Coronary artery (tissue), 2 donors: Measurements from ENCODE around the gene MISP3.

Source experiments
- DNase-seq: peaks from one replicate; pipeline ENCODE4 v3.0.0-alpha.2; 2017; ENCODE audit warnings: low spot score
- H3K27ac ChIP-seq, 2 donors: fragments of 200-600 bp; sonication (generic); one replicate each; pipeline ENCODE4 v1.5.1; 2016 to 2019
- H3K4me3 ChIP-seq: fragments of 200-600 bp; sonication (generic); 2 replicates; pipeline ENCODE4 v1.5.1; 2016; ENCODE audit warnings: mild to moderate bottlenecking, moderate library complexity
- CTCF ChIP-seq: fragments of 200-600 bp; sonication (generic); IDR thresholded peaks from one replicate; pipeline ENCODE4 v1.5.1; 2019; ENCODE audit warnings: antibody characterized with exemption

MISP3 gene

DNA sequence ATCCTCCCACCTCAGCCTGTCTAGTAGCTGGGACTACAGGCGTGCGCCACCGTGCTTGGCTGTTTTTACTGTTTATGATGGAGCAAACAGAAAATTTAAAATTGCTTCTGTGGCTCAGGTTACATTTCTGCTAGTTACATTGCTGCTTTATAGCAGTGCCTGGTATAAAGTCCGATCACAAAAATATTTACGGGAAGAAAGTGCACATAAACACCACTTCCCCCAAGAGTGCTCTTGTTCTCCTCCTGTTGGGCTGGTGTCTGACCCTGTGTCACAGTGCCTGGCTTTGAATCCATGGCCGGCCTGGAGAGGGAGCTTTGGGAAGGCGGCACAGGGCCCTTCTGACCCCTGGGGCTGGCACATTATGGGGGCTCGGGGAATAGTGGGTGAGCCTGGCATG lies 33.1 kb downstream of the MISP3 start:
- DNase-seq = no peak
- no peak for TF ChIP-seq CTCF
- H3K4me3 ChIP-seq = no peak overlapping the region
- peak overlapping the region in 1 of 2 donors; percentile 94 for H3K27ac ChIP-seq

- Histone ChIP-seq H3K27ac (peak overlapping the region; percentile 81 to 94), H3K4me3 (no peak overlapping the region)
- TF ChIP-seq CTCF = no peak
- DNase-seq = no peak
Observed at GRCh38 chr19:14106840-14107239, 34.3 kb downstream of the MISP3 start.

DNA sequence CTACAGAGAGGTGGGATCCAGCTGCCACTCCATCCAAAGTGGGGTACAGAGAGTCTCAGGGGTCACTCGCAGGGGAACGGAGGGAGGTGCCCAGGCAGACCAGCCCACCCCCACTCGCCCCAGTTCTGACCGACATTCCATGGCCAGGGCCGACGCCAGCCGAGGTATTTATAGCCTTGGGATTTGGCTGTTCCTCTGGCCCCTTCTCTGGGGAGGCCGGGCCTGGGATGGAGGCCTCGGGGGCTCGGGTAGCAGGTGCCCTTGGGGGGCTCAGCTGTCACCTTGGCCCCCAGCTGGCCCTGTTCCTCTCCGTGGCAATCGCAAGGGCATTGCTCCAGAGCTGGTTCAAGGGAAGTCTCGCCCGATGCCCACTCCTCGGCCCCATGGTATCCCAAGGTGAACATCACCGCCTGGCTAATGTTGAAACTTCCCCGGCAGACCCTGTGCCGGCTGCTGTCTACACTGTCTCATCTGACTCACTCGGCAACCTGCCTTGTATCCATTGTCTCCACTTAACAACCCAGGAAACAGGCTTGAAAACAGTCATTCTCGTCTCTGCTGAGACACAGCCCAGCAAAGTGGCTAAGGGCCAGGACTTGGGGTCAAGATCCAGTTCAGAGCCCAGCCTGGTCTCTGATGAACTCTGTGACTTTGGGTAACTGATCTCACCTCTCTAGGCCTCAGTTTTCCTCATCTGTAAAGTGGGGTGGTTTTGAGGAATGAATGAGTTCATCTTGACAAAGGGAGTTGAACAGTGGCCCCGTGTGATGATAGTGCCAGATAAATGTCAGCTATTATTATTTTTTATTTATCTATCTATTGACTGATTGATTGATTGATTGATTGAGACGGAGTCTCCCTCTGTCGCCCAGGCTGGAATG lies 35.2 kb downstream of the MISP3 start:
- DNase-seq = no peak

GRCh38 chr19:14110650-14111049 lies 38.1 kb downstream of the MISP3 start:
- no peak overlapping the region for H3K4me3 ChIP-seq
- no peak for TF ChIP-seq CTCF
- peak overlapping the region in 1 of 2 donors; percentile 42 for H3K27ac ChIP-seq
- no peak for DNase-seq

More for the DNA sequence above, 35.2 kb downstream of the MISP3 start:
- peak overlapping the region; percentile 81 to 94 for H3K27ac ChIP-seq
- H3K4me3 ChIP-seq = peak overlapping the region; percentile 40
- TF ChIP-seq CTCF = no peak

DNA sequence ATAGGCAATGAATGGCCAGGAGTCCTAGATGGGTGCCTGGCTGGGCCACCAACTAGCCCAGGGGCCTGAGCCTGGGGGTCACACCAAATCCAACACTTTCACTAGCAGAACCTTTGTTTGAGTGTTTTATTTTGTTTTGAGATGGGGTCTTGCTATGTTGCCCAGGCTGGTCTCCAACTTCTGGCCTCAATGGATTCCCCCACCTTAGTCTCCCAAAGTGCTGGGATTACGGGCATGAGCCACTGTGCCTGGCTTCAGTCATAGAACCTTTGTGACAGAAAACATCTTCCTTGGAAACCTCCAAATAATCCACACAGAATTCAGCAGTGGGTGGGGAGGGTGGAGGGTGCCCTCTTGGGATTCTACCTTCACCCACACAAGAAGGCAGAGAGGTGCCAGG lies 38.9 kb downstream of the MISP3 start:
- Histone ChIP-seq H3K4me3 (no peak overlapping the region), H3K27ac (peak overlapping the region in 1 of 2 donors; percentile 100)
- no peak for DNase-seq
- TF ChIP-seq CTCF = no peak

GRCh38 chr19:14112051-14112808 lies 39.6 kb downstream of the MISP3 start:
- Histone ChIP-seq H3K27ac (peak overlapping the region; percentile 79 to 100), H3K4me3 (peak overlapping the region; percentile 65)
- no peak for DNase-seq
- TF ChIP-seq CTCF = no peak
